IPS-NIHi7 (cell line): ENCODE results near the gene SLC35A3.
"Not testable (repeated sequence)": the region's sequence is repeated elsewhere in the genome, so short reads cannot be mapped to it uniquely, and the experiment has no call there.

Experiments
- DNase-seq: peaks from one replicate; pipeline ENCODE4 v3.0.0; 2012; ENCODE audit warnings: mixed read lengths; ENCODE audit errors: extremely low spot score

SLC35A3 gene

DNA sequence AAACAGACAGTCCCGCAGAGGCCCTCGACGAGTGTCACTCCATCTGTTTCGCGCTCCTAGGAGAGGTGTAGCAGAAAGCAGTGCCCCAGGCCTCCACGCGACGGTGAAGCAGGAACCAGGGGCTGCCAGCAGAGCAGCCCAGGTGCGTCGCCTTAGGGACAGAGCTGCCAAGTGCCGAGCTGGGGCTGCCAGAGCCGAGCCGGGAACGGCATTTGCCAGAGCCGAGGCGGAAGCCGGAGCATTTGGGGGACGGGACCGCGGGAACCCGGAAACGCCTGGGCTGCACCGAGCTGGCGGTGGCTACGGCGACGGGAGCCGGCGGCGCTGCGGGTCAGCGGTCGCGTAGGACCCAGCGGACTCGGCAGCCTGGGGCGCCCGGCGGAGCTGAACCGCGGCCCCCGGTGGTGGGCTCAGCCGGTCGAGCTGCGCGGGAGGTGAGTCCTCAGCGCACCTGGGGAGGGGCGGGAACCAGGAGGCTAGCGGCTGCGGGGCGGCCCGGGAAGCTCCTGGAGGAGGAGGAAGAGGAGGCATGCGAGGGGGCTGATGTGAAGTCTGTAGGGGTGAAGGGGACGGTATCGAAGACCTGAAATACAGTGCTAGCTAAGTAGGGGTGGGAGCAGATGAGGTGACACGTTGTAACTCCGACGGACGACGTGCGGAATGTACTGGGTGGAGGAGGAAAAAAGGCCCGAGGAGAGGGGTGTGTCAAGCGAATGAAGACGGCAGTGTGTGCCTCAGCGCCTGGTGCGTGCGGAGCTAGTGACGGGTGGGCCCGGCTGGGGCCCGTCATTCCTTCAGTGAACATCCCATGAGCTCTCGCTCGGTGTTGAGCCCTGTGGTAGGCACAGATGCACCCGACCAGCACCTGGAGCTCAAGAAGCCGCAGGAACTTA lies at the start of gene SLC35A3:
TSS of gene SLC35A3 (plus strand) at position 268 of the 893 bp plus-strand sequence. CDS start 23,559 bp downstream, outside the sequence.
- DNase-seq, result peak; percentile 91

DNA sequence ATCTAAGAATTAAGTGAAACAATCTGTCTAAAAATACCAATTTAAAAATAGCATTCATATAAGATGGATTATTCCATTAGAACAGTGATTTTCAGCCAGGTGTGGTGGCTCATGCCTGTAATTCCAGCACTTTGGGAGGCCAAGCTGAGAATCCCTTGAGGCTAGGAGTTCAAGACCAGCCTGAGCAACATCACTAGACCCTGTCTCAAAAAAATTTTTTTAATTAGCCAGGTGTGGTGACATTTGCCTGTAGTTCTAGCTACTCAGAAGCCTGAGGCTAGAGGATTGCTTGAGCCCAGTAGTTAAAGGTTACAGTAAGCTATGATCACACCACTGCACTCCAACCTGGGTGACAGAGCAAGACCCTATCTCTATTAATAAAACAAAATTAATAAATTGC lies 35.0 kb upstream of the SLC35A3 start:
- no peak for DNase-seq

DNA sequence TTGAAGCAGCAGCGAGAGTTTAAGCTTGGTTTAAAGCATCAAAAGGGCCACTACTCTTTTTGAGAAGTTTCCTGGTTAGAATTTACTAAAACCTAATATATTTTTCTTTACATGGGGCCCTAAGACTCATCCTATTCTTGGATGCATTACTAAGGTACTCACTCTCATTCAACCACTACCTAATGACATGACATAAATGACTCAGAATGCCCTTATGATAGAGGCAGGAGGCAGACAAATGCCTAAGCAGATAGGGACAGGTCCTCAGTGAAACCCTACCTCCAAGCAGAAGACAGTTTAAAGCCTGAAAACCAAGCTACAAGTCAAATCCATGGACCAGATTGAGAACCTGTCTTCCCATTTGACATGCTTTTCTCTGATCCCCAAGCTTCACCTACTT lies 34.3 kb upstream of the SLC35A3 start:
- no peak for DNase-seq

DNA sequence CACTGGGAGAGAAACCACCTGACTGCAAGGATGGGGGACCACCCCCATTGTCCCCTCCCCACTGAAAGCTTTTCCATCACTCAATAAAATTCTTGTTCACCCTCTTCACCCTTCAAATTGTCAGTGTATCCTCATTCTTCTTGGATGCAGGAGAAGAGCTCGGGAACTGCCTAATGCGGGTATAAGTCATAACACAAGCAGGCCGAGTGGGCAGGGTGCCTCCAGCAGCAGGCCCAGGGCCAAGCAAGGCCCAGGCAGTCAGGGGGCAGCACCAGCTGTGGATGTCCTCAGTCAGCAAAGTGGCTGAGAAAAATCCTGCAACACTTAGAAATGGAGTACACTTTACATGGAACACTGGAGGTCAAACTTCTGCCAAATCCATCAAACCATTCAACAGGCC lies 33.7 kb upstream of the SLC35A3 start:
- DNase-seq, result no peak

DNA sequence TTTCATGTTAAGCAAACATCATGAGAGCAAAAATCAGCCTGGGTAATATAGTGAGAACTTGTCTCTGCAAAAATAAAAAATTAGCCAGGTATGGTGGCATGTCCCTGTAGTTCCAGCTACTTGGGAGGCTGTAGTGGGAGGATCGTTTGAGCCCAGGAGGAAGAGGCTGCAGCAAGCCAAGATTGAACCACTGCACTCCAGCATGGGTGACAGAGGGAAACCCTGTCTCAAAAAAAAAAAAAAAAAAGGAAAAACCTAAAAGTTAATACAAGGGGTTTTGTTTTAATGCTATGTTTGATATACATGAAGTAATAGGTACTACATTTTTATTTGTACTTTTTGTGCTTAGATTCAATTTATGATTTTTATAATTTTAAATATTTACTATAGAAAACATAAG lies 27.1 kb upstream of the SLC35A3 start:
- DNase-seq, result no peak

DNA sequence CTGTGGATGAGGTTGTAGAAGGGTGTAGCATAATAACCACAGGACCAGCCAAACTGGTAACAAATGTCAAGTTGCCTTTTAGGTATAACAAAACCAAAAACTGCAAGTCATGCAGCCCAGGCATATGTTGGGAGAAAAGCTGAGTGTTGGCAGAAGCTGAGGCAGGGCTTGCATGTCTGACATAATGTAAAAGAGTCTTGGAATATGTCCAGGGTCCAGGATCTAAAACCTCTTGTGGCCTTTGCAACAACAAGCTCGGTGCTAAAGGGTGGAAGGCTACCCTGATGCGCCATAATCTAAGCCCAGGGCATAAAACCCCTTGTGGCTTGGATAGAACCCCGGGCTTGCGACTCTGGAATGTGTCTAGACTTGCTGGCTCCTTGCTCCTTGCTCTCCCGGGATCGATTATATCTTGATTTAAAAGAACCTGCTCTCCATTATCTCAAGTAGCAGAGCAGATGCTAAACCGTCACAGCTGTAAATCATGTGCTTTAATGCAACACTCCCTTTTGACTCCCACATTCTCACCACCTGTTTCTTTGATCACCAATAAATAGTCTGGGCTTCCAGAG lies 26.5 kb upstream of the SLC35A3 start:
- no peak for DNase-seq

DNA sequence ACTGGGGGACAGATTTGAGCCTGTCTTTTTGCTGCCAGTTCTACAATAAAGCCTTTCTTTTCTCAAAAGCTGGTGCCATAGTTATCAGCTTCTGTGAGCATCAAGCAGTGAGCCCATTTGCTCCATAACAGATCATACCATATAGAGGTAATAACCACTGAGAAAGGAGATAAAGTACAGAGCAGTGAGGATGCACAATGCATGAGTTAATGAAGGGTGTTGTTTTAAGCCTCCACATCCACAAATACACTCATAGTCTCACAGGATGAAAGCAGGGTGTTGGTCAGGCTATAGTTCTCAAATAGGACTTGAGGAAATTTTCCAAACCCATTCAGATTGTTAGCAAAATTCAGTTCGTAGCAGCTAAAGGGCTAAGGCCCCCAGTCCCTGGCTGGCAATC lies 25.6 kb upstream of the SLC35A3 start:
- no peak for DNase-seq

DNA sequence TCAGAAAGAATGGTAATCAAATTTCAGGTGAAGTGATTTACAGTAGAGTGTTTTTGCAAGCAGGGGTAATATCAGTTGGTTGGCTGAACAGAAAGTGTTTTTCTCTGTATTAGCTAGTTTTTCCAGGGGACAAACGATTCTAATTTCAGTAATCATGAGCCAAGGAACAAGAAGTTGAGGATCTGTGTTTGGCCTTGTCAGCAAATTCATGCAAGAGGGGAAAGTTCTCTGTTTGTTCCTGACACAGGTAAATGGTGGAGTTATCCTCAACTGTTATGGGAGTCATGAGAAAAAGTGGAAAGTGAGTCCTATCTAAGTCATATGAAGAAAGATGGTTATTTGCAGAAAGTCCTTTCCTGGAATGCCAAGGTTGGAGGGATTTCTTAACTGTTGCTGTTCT lies 24.6 kb upstream of the SLC35A3 start:
- DNase-seq, result no peak

DNA sequence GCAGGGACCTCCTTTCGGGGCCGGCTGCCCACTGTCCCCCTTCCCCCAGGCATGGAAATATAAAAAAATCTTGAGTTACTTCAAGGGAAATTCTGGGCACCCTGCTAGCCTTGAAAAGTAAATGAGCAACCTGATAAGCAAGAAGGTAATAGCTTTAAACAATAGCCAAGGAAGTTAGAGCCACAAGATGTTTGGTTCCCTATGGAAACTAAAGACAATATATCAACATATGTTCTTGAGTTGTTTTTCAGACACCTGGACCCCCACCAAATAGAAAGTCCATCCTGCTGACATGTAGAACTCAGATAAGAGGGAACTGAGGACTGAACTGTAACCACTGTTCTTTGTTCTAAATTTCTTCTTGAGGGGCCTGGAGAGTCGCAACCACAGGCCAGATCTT lies 19.3 kb upstream of the SLC35A3 start:
- no peak for DNase-seq

DNA sequence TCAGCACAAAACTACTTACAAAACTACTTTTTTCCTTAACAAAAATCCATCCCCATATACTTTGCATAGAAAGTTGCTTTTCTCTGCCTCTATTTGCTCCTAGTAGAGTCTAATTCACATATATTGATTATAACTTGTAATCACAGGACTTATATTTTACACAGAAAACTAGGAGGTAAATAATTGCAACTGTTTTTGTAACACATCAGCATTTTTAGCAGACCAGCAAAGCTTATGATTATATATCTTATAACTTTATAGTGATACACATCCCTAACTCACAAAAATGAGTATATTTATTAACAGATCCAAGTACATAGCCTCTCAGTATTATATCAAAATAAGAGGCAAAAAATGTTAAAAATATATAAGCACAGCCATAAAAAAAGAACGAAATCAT lies 17.3 kb upstream of the SLC35A3 start:
- no peak for DNase-seq

DNA sequence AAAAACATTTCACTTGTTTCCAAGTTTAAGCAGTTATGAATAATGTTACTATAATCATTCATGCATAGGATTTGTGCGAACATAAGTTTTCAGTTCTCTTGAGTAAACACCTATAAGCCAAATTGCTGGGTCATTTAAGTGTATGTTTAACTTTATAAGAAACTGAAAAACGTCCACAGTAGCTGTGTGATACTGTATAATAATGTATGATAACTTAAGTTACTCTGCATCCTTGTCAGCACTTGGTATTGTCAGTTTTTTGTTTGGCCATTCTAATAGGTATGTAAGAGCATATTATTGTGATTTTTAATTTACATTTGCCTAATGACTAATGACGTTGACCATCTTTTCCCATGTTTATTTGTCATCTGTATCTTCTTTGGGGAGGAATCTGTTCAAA lies 14.4 kb upstream of the SLC35A3 start:
- DNase-seq, result no peak

DNA sequence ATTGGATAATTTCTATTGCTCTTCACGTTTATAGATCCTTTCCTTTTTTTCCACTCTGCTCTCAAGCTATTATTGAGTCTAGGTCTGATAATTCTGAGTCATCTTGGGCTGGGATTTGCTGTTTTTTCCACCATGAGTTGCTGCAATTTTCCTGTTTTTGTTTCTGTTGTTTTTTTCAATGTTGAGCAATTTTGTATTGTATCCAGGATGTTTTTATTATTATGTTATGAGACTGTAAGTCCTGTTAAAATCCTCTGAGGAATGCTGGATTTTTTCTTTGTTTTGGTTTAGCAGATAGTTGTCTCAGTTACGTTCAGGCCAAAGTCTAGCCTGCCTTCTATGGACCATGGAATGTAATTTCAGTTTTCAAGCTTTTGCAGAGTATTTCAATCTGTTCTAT lies 13.0 kb upstream of the SLC35A3 start:
- no peak for DNase-seq

DNA sequence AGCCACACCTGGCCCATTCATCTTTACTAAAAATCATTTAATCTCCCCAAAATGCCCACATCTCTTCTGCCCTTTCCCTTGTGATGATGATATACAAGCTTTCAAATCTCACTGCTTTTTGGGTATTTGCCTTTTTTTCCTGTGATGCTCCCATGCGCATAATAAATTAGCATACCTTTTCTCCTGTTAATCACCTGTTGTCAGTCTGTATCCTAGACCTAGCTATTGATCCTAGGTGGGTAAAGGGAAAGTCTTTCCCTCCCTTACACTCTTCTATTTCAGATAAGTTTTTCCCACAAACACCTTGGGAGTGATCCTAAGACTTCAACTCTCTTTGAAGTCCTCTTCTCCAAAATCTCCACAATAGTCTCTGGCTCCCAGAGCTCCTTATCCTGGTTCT lies 12.0 kb upstream of the SLC35A3 start:
- DNase-seq, result peak; percentile 14

DNA sequence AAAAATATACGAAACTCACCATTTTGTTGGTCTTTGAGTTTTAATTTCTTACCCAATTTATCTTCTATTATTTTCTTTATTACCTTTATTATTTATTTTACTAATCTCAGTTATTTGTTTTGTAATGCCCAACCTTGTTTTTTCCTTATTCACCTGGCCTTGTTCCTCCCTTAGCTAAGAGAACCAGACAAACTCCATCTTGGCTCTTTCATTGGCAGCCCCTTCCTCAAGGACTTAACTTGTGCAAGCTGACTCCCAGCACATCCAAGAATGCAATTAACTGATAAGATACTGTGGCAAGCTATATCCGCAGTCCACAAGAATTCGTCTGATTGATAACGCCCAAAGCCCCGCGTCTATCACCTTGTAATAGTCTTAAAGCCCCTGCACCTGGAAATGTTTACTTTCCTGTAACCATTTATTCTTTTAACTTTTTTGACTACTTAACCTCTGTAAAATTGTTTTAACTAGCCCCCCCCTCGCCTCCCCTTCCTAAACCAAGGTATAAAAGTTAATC lies 10.5 kb upstream of the SLC35A3 start:
- DNase-seq, result not testable (repeated sequence)

DNA sequence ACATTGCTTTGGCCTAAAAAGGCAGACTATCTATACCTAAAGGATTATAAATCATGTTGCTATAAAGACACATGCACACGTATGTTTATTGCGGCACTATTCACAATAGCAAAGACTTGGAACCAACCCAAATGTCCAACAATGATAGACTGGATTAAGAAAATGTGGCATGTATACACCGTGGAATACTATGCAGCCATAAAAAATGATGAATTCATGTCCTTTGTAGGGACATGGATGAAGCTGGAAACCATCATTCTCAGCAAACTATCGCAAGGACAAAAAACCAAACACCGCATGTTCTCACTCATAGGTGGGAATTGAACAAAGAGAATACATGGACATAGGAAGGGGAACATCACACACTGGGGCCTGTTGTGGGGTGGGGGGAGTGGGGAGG lies 9.5 kb upstream of the SLC35A3 start:
- DNase-seq, result not testable (repeated sequence)

DNA sequence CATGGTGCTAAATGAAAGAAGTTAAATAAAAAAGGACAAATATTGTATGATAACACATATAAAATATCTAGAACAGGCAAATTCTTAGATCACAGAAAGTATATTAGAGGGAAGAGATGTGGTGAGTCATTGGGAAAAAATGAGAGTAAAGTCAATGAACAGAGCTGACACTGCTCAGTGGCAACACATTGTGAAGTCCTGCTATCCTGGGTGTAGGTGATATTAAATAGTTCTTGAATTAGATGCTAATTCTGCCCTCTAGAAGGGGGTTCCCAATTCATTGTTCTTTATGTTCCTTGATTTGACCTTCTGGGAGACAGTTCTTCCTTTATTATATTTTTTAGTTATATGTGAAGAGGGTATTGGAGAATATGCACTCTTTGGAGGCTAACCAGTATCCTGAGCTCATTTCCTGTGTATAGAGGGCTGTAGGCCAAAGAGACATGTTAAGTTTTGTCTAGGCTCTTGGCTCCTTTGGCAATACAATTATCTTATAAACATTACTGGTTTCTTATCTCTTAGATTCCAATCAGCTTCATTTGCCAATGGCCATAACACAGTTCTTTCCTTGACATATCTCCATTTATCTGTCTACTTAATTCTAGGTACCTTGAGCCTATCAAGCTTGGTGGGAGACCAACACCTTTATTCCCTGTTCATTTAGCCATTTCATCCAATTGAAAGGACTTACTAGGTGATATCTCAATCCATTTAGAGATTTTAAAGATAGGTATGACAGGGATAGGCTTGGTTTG lies 6.6 kb upstream of the SLC35A3 start:
- DNase-seq, result no peak

DNA sequence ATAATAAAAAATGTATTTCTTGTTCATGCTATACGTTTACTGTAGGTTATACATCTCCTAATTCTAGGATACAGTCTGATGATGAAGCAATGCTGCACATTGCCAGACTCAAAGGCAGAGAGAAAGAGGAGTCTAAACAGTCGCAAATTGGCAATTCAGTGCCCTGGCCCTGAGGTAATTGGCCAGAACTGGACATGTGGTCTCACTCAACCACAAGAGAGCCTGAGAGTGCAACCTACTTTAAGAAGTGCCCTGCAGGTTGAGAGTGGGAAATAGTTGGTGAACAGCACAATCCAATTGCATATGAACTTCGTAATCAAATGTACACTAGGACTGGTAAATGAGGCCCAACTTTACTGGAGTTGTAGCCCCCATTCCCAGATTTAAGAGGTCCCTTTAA lies 5.0 kb upstream of the SLC35A3 start:
- DNase-seq, result peak; percentile 14

DNA sequence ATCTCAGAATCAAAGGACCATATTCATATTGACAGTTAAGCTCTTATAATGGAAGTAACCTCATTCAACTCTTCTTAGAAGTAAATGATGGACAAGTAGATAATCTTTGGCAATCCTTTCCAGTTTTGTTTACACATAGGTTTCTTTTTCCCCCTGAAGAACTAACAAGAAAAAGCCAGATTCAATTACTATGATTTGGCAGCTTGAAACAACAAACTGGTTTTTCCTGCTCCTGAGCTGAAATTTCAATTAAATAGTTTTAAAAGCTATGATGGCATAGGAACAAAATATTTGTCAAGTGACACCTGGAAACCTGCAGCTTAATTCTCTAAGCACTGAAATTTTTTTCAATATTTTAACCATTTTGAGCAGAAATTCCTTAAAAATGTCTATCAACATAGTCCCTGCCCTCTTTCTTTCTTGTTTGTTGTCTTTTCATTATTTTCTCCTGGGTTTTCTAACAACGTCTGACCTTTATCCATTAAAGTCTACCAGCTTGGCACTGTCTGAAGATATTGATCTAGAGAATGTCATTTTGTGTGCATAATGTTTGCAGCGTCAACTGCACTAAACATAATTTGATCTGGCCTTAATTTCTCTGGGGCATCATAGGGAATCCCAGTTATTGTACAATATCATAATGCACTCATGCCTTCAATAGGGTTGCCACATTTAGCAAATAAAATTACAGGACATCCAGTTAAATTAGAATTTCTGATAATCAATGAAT lies 4.0 kb upstream of the SLC35A3 start:
- no peak for DNase-seq

DNA sequence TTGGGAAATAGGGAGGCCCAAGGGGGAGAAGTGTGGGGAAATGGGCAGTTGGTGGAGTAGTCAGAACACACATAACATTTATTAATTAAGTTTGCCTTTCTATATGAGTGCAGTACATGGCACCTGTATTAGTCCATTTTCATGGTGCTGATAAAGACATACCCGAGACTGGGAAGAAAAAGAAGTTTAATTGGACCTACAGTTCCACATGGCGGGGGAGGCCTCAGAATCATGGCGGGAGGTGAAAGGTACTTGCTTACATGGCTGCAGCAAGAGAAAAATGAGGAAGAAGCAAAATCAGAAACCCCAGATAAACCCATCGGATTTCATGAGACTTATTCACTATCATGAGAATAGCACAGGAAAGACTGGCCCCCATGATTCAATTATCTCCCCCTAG lies 1.6 kb upstream of the SLC35A3 start:
- no peak for DNase-seq

DNA sequence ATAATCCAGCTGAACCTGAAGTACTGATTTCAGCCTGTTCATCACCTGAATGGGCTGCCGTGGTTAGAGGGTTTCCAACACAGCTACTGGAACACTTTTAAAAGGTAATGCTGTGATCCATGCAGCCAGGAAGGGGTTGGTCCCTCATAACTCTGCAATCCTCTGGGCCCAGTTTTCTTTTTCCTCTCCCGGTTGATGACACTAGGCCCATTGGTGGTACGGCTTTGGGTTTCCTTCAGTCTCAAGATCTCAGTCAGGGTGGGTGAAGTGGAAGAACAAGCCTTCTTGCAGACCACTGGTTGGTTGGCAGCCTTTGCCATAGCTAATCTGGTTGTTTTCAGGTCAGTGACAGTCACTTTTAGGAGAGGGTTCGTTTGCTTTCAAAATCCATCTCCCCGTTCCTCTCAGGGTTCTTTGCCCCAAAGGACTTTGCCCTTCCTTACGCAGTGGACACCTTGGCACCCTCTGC lies 502 bp upstream of the SLC35A3 start:
- DNase-seq, result peak; percentile 15

DNA sequence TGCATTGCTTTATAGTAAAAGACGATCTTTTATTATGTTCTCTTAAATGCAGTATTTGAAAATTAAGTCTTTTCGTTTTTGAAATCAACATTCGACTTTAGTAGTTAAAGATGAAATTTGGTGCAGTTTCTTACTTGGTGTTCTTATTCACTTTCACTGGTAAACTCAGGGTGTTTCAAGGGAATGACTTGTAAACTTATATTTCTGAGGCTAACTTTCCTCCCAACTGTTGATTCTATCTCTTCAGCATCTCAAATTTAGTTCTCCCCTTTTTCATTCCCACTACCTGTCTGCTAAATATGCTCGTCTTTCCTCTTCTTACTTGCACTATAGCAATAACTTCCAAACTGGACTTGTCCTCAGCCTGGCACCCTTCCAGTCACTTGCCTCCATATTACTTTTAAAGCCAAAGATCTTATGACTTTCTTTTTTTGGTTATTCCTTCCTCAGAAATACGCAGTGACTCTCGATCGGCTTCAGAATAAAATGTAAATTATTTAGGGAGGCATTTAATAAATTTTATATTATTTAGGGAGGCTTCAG lies 988 bp downstream of the SLC35A3 start:
- no peak for DNase-seq
